Caco-2 (cell line): Measurements from ENCODE around the gene KCNK3. TPM values are rescaled to one million over a fixed set of nuclear protein-coding genes. Genes with fewer than 3 reads are reported as not detected.

ENCODE experiments used
- BruUV-seq: library from RNA; stranded (reverse); fragments of 400-500 nt; replicated peaks from 2 replicates; lab custom pipeline; 2021; lab: Mats Ljungman, UMichigan
- CTCF ChIA-PET: fragments of 300-600 bp; sonication (Branson Sonifier 250); formaldehyde crosslinking; loops from one replicate; lab custom pipeline; 2022; ENCODE audit warnings: antibody characterized with exemption; lab: Charles Lee
- POLR2A ChIA-PET: fragments of 300-600 bp; sonication (Branson Sonifier 250); formaldehyde crosslinking; loops from one replicate; lab custom pipeline; 2022; ENCODE audit warnings: antibody characterized with exemption; lab: Charles Lee
- DNase-seq, 2 experiments: peaks; one replicate each; pipeline versions ENCODE4 v3.0.0 to v3.0.0-alpha.2; 2020 to 2022
- H3K27me3 ChIP-seq: replicated peaks from 2 replicates; pipeline ENCODE4 v1.6.0; 2011; ENCODE audit warnings: low read length; ENCODE audit not compliant: control insufficient read depth, insufficient read depth
- H3K36me3 ChIP-seq: 2 replicates; pipeline ENCODE4 v1.5.1; 2011; ENCODE audit warnings: low read length; ENCODE audit not compliant: control insufficient read depth, insufficient read depth
- H3K4me1 ChIP-seq: fragments of 250-450 bp; sonication (Bioruptor Pico); 2 replicates; pipeline ENCODE4 v1.5.1; 2020; ENCODE audit warnings: mild to moderate bottlenecking
- H3K4me3 ChIP-seq: 2 replicates; pipeline ENCODE4 v1.5.1; 2011; ENCODE audit warnings: low read depth, mild to moderate bottlenecking, control low read depth, low read length
- H3K9me3 ChIP-seq: fragments of 250-450 bp; sonication (Bioruptor Pico); 2 replicates; pipeline ENCODE4 v1.5.1; 2020; ENCODE audit warnings: mild to moderate bottlenecking, moderate library complexity
- H3K27ac Mint-ChIP-seq: one replicate; pipeline ENCODE4 v1.8.0; 2022; ENCODE audit warnings: mixed read lengths; ENCODE audit not compliant: unreplicated experiment
- H3K27me3 Mint-ChIP-seq: one replicate; pipeline ENCODE4 v1.8.0; 2022; ENCODE audit warnings: mixed read lengths; ENCODE audit not compliant: insufficient read depth, unreplicated experiment
- H3K36me3 Mint-ChIP-seq: one replicate; pipeline ENCODE4 v1.8.0; 2022; ENCODE audit warnings: mild to moderate bottlenecking, mixed read lengths; ENCODE audit not compliant: insufficient read depth, unreplicated experiment
- H3K4me1 Mint-ChIP-seq: one replicate; pipeline ENCODE4 v1.8.0; 2022; ENCODE audit warnings: low read depth, mixed read lengths; ENCODE audit not compliant: unreplicated experiment
- H3K4me3 Mint-ChIP-seq: one replicate; pipeline ENCODE4 v1.8.0; 2022; ENCODE audit warnings: mild to moderate bottlenecking, moderate library complexity, mixed read lengths; ENCODE audit not compliant: unreplicated experiment
- H3K9me3 Mint-ChIP-seq: one replicate; pipeline ENCODE4 v1.8.0; 2022; ENCODE audit warnings: mixed read lengths; ENCODE audit not compliant: unreplicated experiment
- intact Hi-C: fragments of 100-400 bp; cut with micrococcal nuclease; formaldehyde crosslinking; loops from one replicate; pipeline ENCODE4 v1.10.0; 2022; ENCODE audit not compliant: unreplicated experiment
- total RNA-seq: library from RNA; stranded (reverse); gene quantifications from 2 replicates; pipeline ENCODE4 v1.2.3, GENCODE V29; 2022
- TF ChIP-seq, protein P1 (sequence below), 2 experiments: fragments of 200-600 bp in 1 of 2; IDR thresholded peaks; 1 replicate in 1 of 2; 2 replicates in 1 of 2; pipeline versions ENCODE4 v1.5.1 to v1.8.0; 2011 to 2022; ENCODE audit warnings: antibody characterized with exemption in 1 of 2, control low read depth in 1 of 2, inconsistent platforms in 1 of 2, low read depth in 1 of 2, low read length in 1 of 2, mild to moderate bottlenecking in 1 of 2, moderate library complexity in 1 of 2; ENCODE audit not compliant: insufficient read depth in 1 of 2, severe bottlenecking in 1 of 2, unreplicated experiment in 1 of 2

The KCNK3 gene
- total RNA-seq, 1 experiment from 2014 or later: 0.36 TPM

DNA sequence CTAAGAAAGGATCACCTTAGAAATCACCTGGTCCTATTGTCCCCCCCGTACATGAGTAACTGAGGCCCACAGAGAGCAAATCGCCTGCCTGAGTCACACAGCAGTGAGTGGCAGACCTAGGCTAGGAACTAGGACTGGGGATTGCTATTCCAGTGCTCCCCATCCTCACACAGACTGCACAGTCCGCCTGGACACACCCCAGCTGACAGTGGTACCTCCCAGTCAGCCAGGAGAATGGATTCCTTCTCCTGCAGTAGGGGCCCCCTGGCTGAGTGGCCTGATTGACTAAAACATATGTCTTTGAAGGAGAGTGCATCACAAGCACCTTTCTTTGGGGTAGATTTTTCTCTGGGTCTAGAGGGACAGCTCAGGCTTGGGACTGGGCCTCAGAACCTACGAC is 39.2 kb downstream of the KCNK3 start:
- H3K9me3 ChIP-seq: no peaks in the 10 kb centered on the region
- H3K27me3 ChIP-seq: no peaks in the 10 kb centered on the region
- H3K36me3 ChIP-seq: no peaks in the 10 kb centered on the region
- Mint-ChIP-seq H3K27me3 (peaks cover 3% of the 10 kb centered on the region), H3K9me3 (no peaks in the 10 kb centered on the region), H3K4me3 (no peak overlapping the region), H3K4me1 (no peaks in the 10 kb centered on the region), H3K27ac (no peak overlapping the region), H3K36me3 (no peaks in the 10 kb centered on the region)
- no peak overlapping the region for H3K4me3 ChIP-seq
- POLR2A ChIA-PET: no interaction called here
- TF ChIP-seq, protein P1, sequence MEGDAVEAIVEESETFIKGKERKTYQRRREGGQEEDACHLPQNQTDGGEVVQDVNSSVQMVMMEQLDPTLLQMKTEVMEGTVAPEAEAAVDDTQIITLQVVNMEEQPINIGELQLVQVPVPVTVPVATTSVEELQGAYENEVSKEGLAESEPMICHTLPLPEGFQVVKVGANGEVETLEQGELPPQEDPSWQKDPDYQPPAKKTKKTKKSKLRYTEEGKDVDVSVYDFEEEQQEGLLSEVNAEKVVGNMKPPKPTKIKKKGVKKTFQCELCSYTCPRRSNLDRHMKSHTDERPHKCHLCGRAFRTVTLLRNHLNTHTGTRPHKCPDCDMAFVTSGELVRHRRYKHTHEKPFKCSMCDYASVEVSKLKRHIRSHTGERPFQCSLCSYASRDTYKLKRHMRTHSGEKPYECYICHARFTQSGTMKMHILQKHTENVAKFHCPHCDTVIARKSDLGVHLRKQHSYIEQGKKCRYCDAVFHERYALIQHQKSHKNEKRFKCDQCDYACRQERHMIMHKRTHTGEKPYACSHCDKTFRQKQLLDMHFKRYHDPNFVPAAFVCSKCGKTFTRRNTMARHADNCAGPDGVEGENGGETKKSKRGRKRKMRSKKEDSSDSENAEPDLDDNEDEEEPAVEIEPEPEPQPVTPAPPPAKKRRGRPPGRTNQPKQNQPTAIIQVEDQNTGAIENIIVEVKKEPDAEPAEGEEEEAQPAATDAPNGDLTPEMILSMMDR (IDR thresholded peaks at IDR 0.05; ENCODE audit: insufficient read depth in 1 of 2, low read depth in 1 of 2, low read length in 1 of 2, severe bottlenecking in 1 of 2, unreplicated experiment in 1 of 2): no peak
- CTCF ChIA-PET: interaction anchor here (0.6 kb wide), 1 partner anchor 12 kb away, joined by 3 read pairs; no protein-coding TSS in a partner anchor
- no peaks in the 10 kb centered on the region for H3K4me1 ChIP-seq
- no TSS peak for BruUV-seq
- DNase-seq: no peak
- intact Hi-C loops: no loop called here

DNA sequence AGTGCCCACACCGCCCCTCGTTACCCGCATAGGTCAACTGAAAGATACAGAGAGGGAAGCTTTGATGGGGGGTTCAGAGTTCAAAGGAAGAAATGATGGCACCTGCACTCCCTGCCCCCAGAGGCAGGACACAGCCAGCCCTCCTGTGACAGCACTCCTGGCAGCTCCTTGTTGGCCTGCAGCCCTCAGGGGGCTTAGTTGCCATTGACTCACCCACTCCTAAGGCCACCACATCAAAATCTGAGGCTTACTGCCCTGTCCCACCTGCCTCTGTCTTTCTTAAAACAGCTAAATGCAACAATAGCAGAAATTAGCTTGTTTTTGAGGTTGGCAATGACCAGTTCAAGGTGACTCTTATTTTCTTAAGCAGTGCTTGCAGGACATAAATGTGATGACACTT is 39.9 kb downstream of the KCNK3 start:
- H3K36me3 Mint-ChIP-seq: no peaks in the 10 kb centered on the region
- Histone ChIP-seq H3K4me1 (no peaks in the 10 kb centered on the region), H3K4me3 (no peak overlapping the region), H3K9me3 (no peaks in the 10 kb centered on the region), H3K27me3 (no peaks in the 10 kb centered on the region), H3K36me3 (no peaks in the 10 kb centered on the region)
- H3K4me1 Mint-ChIP-seq: no peaks in the 10 kb centered on the region
- H3K27me3 Mint-ChIP-seq: peaks cover 3% of the 10 kb centered on the region
- H3K9me3 Mint-ChIP-seq: no peaks in the 10 kb centered on the region
- BruUV-seq: no TSS peak
- TF ChIP-seq, protein P1 (IDR thresholded peaks at IDR 0.05; ENCODE audit: insufficient read depth in 1 of 2, low read depth in 1 of 2, low read length in 1 of 2, severe bottlenecking in 1 of 2, unreplicated experiment in 1 of 2): no peak
- H3K4me3 Mint-ChIP-seq: no peak overlapping the region
- DNase-seq: no peak
- POLR2A ChIA-PET: no interaction called here
- no peak overlapping the region for H3K27ac Mint-ChIP-seq
- CTCF ChIA-PET: interaction anchor here (0.6 kb wide), 1 partner anchor 12 kb away, joined by 3 read pairs; no protein-coding TSS in a partner anchor
- intact Hi-C loops: no loop called here

GRCh38 chr2:26733413-26733812 is 40.9 kb downstream of the KCNK3 start:
- no peaks in the 10 kb centered on the region for H3K27me3 ChIP-seq
- no peak overlapping the region for H3K4me3 ChIP-seq
- Mint-ChIP-seq H3K36me3 (no peaks in the 10 kb centered on the region), H3K27ac (no peak overlapping the region), H3K4me3 (no peak overlapping the region), H3K9me3 (no peaks in the 10 kb centered on the region), H3K4me1 (no peaks in the 10 kb centered on the region), H3K27me3 (peaks cover 3% of the 10 kb centered on the region)
- no TSS peak for BruUV-seq
- ChIA-PET POLR2A (no interaction called here), CTCF (no interaction called here)
- no peaks in the 10 kb centered on the region for H3K9me3 ChIP-seq
- no peaks in the 10 kb centered on the region for H3K36me3 ChIP-seq
- intact Hi-C loops: no loop called here
- no peak for DNase-seq
- H3K4me1 ChIP-seq: no peaks in the 10 kb centered on the region
- TF ChIP-seq, protein P1 (IDR thresholded peaks at IDR 0.05; ENCODE audit: insufficient read depth in 1 of 2, low read depth in 1 of 2, low read length in 1 of 2, severe bottlenecking in 1 of 2, unreplicated experiment in 1 of 2): no peak
